K562 (cell line): ENCODE data around the gene CD37. TPM values are rescaled to one million over a fixed set of nuclear protein-coding genes. Genes with fewer than 3 reads are reported as not detected.

Experiments
- CEBPZ ChIP-seq: fragments of 150-350 bp; IDR thresholded peaks from 2 replicates; pipeline ENCODE4 v1.6.1; 2014; ENCODE audit warnings: low read depth, mild to moderate bottlenecking, low read length, borderline replicate concordance
- CTCFL ChIP-seq: IDR thresholded peaks from 2 replicates; pipeline ENCODE4 v1.6.1; 2011; ENCODE audit warnings: borderline replicate concordance, low read depth, mild to moderate bottlenecking, moderate library complexity, low read length; ENCODE audit not compliant: insufficient read depth, poor library complexity, severe bottlenecking
- MTA1 ChIP-seq: fragments of 450-650 bp; IDR thresholded peaks from 2 replicates; pipeline ENCODE4 v1.6.1; 2017; ENCODE audit warnings: borderline replicate concordance
- PURB ChIP-seq: sonication (generic); formaldehyde crosslinking; IDR thresholded peaks from 2 replicates; pipeline ENCODE4 v1.9.0; 2021; ENCODE audit warnings: low read depth, mild to moderate bottlenecking, missing genetic modification reagents
- SRSF1 ChIP-seq: fragments of 200-400 bp; formaldehyde crosslinking; IDR thresholded peaks from 2 replicates; pipeline ENCODE4 v1.6.1; 2017; ENCODE audit warnings: mild to moderate bottlenecking, low read depth, low read length, moderate library complexity
- ZNF395 ChIP-seq: fragments of 200-800 bp; sonication (Bioruptor generic); IDR thresholded peaks from 2 replicates; pipeline ENCODE4 v1.6.1; 2017; ENCODE audit warnings: missing genetic modification characterization, missing compliant biosample characterization
- polyA plus RNA-seq, 8 experiments: library from polyadenylated mRNA; depleted of rRNA in 4 of 8; stranded (reverse) in 5 of 8; unstranded in 3 of 8; fragments of >200 nt; fragmentation: Nextera tagmentation in 2 of 8; fragmentation: Illumina TruSeq in 1 of 8; extraction: Ambion mirVana in 2 of 8; extraction: Trizol in 1 of 8; gene quantifications; 2 replicates each; pipeline versions ENCODE4 v1.2.1 to v1.2.3, GENCODE V29; 2011 to 2014; ENCODE audit warnings: inconsistent platforms in 1 of 8, missing spikeins in 1 of 8
- total RNA-seq, 7 experiments: library from RNA; depleted of rRNA in 6 of 7; stranded (reverse); fragments of >200 nt in 6 of 7; fragmentation: Illumina TruSeq in 2 of 7; extraction: Trizol in 2 of 7; gene quantifications; 2 replicates each; pipeline versions ENCODE4 v1.2.1 to v1.2.3, GENCODE V29; 2011 to 2021; ENCODE audit warnings: low replicate concordance in 1 of 7

Gene CD37
- total and polyA plus RNA-seq, 9 of the 15 experiments (the other 6 are each of a cell fraction or from before 2014, with no cell fraction given): 2.5 to 19.0 (median 7.4) TPM

DNA sequence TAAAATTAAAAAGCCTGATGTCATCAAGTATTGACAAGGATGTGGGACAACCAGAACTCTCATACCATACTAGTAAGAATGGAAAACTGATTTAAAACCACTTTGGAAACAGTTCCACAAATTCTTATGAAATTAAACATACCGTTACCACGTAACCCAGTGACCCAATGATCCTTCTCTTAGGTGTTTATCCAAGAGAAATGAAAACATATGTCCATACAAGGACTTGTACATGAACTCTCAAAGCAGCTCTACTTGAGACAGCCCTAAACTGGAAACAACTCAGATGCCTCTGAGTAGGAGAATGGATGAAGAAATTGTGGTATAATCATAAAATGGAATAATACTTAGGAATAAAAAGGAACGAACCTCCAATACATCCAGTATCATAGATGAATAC, 37.8 kb upstream of the CD37 start (continued):
- TF ChIP-seq ZNF395 (CRISPR knock-in tag) (no peak), CTCFL (no peak), SRSF1 (no peak), CEBPZ (no peak), PURB (CRISPR knock-in tag) (no peak), MTA1 (no peak)
